ENCODE data around the gene C11orf68. TPM values are rescaled to one million over a fixed set of nuclear protein-coding genes. Genes with fewer than 3 reads are reported as not detected.

C11orf68 gene
- total and polyA plus RNA-seq, 9 of the 15 experiments (the other 6 are each of a cell fraction or from before 2014, with no cell fraction given) = 3.6 to 35.9 (median 12.8) TPM

GRCh38 chr11:65888163-65888814, 30.6 kb downstream of the C11orf68 start, which contains the start of gene FIBP (continued):
- peak; percentile 85 for TF ChIP-seq RBBP5 (IDR thresholded peaks at IDR 0.05; ENCODE audit: borderline replicate concordance, insufficient read depth, low read length, poor library complexity, severe bottlenecking)
- no peak for TF ChIP-seq THRB (CRISPR knock-in tag; conservative IDR thresholded peaks at IDR 0.05)
- no peak for TF ChIP-seq ZKSCAN3 (CRISPR knock-in tag; IDR thresholded peaks at IDR 0.05)
- peak; percentile 91 for TF ChIP-seq CREB1 (IDR thresholded peaks at IDR 0.05)
- peak; percentile 94 for TF ChIP-seq CREB1 (CRISPR knock-in tag; IDR thresholded peaks at IDR 0.05)

- intact Hi-C loops (cut with micrococcal nuclease) (loop anchor here (1.0 to 5.0 kb wide), 5 partner anchors 25 to 175 kb away; partner anchors contain the start of genes AP5B1, KAT5, MUS81 and SART1), in situ Hi-C loops (cut with MboI) (no loop called here)
- BruUV-seq (replicated peaks) = TSS peak; percentile 61
- CTCF ChIA-PET (ENCODE audit: low intra/inter-chr PET ratio) = interaction anchor here (0.6 to 3.3 kb wide), 7 partner anchors 11 to 335 kb away, joined by 3 to 40 read pairs (median 3); partner anchors contain the start of genes KAT5 and MUS81
- H3K9me3 ChIP-seq (replicated peaks; ENCODE audit: control insufficient read depth, insufficient read depth, low read depth, low read length) = no peaks in the 10 kb centered on the region
- DNase-seq (ENCODE audit: extremely low read depth in 1 of 4, low spot score in 3 of 4) (no peak), FAIRE-seq (no peak), ATAC-seq (no peak)
- H3K79me2 ChIP-seq (ENCODE audit: control insufficient read depth, insufficient read depth, low read length) = peaks cover 40% of the 10 kb centered on the region
- H3K4me2 ChIP-seq (ENCODE audit: insufficient read depth, low read length) = peak overlapping the region; percentile 90
- H3K36me3 ChIP-seq (ENCODE audit: control insufficient read depth, insufficient read depth, low read length) = peaks cover 53% of the 10 kb centered on the region
- H4K20me1 ChIP-seq (replicated peaks; ENCODE audit: control insufficient read depth, insufficient read depth, low read length) = peaks cover 8% of the 10 kb centered on the region; the same call in 1 of the 2 replicates
- WGBS (ENCODE audit: insufficient coverage, low coverage, missing lambda C conversion rate) = 2% methylated on average over 21 of the region's 23 CpGs
- no peaks in the 10 kb centered on the region for H3K27me3 ChIP-seq (ENCODE audit: control insufficient read depth in 2 of 2, insufficient read depth in 2 of 2, low read length in 2 of 2)
- peak overlapping the region; percentile 58 to 96 for H3K9ac ChIP-seq (ENCODE audit: insufficient read depth in 1 of 2, low read depth in 2 of 2, low read length in 2 of 2)
- peak overlapping the region; percentile 85 for H2AFZ ChIP-seq (ENCODE audit: low read depth, low read length)
- no peaks in the 10 kb centered on the region for H3K9me1 ChIP-seq (ENCODE audit: control insufficient read depth, insufficient read depth, low read length)
- peaks cover 23 to 58% of the 10 kb centered on the region in 2 experiments for H3K4me1 ChIP-seq (replicated peaks in 1 of 2; ENCODE audit: control insufficient read depth in 2 of 2, insufficient read depth in 2 of 2, low read length in 2 of 2)
- peak overlapping the region; percentile 71 for H3K27ac ChIP-seq (ENCODE audit: extremely low read depth, low read depth, low read length)
- POLR2A ChIA-PET = interaction anchor here (0.6 to 14.4 kb wide), 14 partner anchors 8 to 118 kb away, joined by 3 to 147 read pairs (median 6); partner anchors contain the start of genes CFL1, CTSW, FOSL1 and MUS81
- peak overlapping the region; percentile 69 for H3K4me3 ChIP-seq
- no peak for TF ChIP-seq NCOA2 (IDR thresholded peaks at IDR 0.05; ENCODE audit: partially characterized antibody in 2 of 2)
- TF ChIP-seq E2F6 (IDR thresholded peaks at IDR 0.05; ENCODE audit: borderline replicate concordance in 1 of 2, extremely low read depth in 1 of 2, insufficient read depth in 1 of 2, insufficient read length in 1 of 2, low read depth in 1 of 2, low read length in 1 of 2, poor library complexity in 1 of 2, severe bottlenecking in 1 of 2) = peak in 1 of 2 experiments; percentile 51
- TF ChIP-seq ZZZ3 (IDR thresholded peaks at IDR 0.05) = no peak
- no peak for TF ChIP-seq AFF1 (IDR thresholded peaks at IDR 0.05; ENCODE audit: low read depth in 1 of 2, partially characterized antibody in 2 of 2)
- TF ChIP-seq RFX1 (IDR thresholded peaks at IDR 0.05) = no peak
- TF ChIP-seq KLF13 (tag; IDR thresholded peaks at IDR 0.05; ENCODE audit: borderline replicate concordance, low read depth) = no peak
Measured at GRCh38 chr11:65887723-65888162, 31.1 kb downstream of the C11orf68 start.
